OCI-LY7 (cell line): ENCODE data around the gene UBE2L3. TPM values are rescaled to one million over a fixed set of nuclear protein-coding genes. Genes with fewer than 3 reads are reported as not detected.

Experiments
- BruUV-seq: library from RNA; stranded (reverse); fragments of 400-500 nt; replicated peaks from 2 replicates; lab custom pipeline; 2021; lab: Mats Ljungman, UMichigan
- CTCF ChIA-PET: fragments of 300-600 bp; sonication (Branson Sonifier 250); formaldehyde crosslinking; loops from one replicate; lab custom pipeline; 2022; ENCODE audit warnings: antibody characterized with exemption; ENCODE audit not compliant: unreplicated experiment; lab: Charles Lee
- POLR2A ChIA-PET: fragments of 300-600 bp; sonication (Branson Sonifier 250); formaldehyde crosslinking; loops from one replicate; lab custom pipeline; 2022; ENCODE audit warnings: antibody characterized with exemption; lab: Charles Lee
- DNase-seq: peaks from one replicate; pipeline ENCODE4 v3.0.0-alpha.2; 2015; ENCODE audit warnings: low spot score
- H2AFZ ChIP-seq: fragments of 200-600 bp; sonication (generic), shearing (Covaris generic); 2 replicates; pipeline ENCODE4 v1.6.1; 2014; ENCODE audit warnings: mild to moderate bottlenecking, antibody characterized with exemption, low read length, moderate library complexity
- H3K27ac ChIP-seq: fragments of 200-600 bp; sonication (generic); 2 replicates; pipeline ENCODE4 v1.5.1; 2014; ENCODE audit warnings: mixed run types, low read depth, mild to moderate bottlenecking, moderate library complexity, low read length, inconsistent platforms; ENCODE audit not compliant: poor library complexity, severe bottlenecking
- H3K36me3 ChIP-seq: fragments of 200-600 bp; sonication (generic); 2 replicates; pipeline ENCODE4 v1.6.1; 2014; ENCODE audit warnings: mild to moderate bottlenecking, antibody characterized with exemption, low read length, moderate library complexity, mixed read lengths; ENCODE audit not compliant: insufficient read depth
- H3K4me1 ChIP-seq: fragments of 200-600 bp; sonication (generic); 2 replicates; pipeline ENCODE4 v1.5.1; 2014; ENCODE audit warnings: mild to moderate bottlenecking, low read length; ENCODE audit not compliant: insufficient read depth, poor library complexity, severe bottlenecking
- H3K4me2 ChIP-seq: fragments of 200-600 bp; sonication (generic); 2 replicates; pipeline ENCODE4 v1.6.1; 2014; ENCODE audit warnings: mild to moderate bottlenecking, low read length
- H3K4me3 ChIP-seq: fragments of 200-600 bp; sonication (generic); 2 replicates; pipeline ENCODE4 v1.5.1; 2014; ENCODE audit warnings: mild to moderate bottlenecking, low read depth, low read length; ENCODE audit not compliant: poor library complexity, severe bottlenecking
- H3K79me2 ChIP-seq: fragments of 200-600 bp; sonication (generic); 2 replicates; pipeline ENCODE4 v1.6.1; 2016; ENCODE audit warnings: low read depth, mild to moderate bottlenecking, low read length, moderate library complexity, mixed read lengths; ENCODE audit not compliant: insufficient read depth
- H3K9me2 ChIP-seq: fragments of 200-600 bp; sonication (generic); 2 replicates; pipeline ENCODE4 v1.6.1; 2016; ENCODE audit warnings: mild to moderate bottlenecking, low read length, mixed read lengths; ENCODE audit not compliant: insufficient read depth
- H3K9me3 ChIP-seq: fragments of 200-600 bp; sonication (generic); 2 replicates; pipeline ENCODE4 v1.6.1; 2014; ENCODE audit warnings: mild to moderate bottlenecking, mixed run types, low read length, mixed read lengths
- H4K20me1 ChIP-seq: fragments of 200-600 bp; sonication (generic); 2 replicates; pipeline ENCODE4 v1.6.1; 2014; ENCODE audit warnings: mild to moderate bottlenecking, antibody characterized with exemption, low read length, moderate library complexity, mixed read lengths; ENCODE audit not compliant: insufficient read depth
- CTCF ChIP-seq: fragments of 200-600 bp; sonication (generic); conservative IDR thresholded peaks from 2 replicates; pipeline ENCODE4 v1.5.1; 2014; ENCODE audit warnings: mild to moderate bottlenecking, antibody characterized with exemption, low read length, moderate library complexity, mixed read lengths
- EZH2phosphoT487 ChIP-seq: fragments of 200-600 bp; sonication (generic); IDR thresholded peaks from 2 replicates; pipeline ENCODE4 v1.6.1; 2018; ENCODE audit warnings: low read depth, borderline replicate concordance, mild to moderate bottlenecking, mixed run types, antibody characterized with exemption, low read length, moderate library complexity, mixed read lengths
- intact Hi-C: fragments of 100-400 bp; cut with micrococcal nuclease; formaldehyde crosslinking; loops from one replicate; pipeline ENCODE4 v1.10.0; 2022; ENCODE audit not compliant: unreplicated experiment
- total RNA-seq, 2 experiments: library from RNA; depleted of rRNA in 1 of 2; stranded (reverse); fragments of >200 nt in 1 of 2; shearing (Covaris generic) in 1 of 2; gene quantifications; 2 replicates each; pipeline ENCODE4 v1.2.3, GENCODE V29; 2014 to 2022

The UBE2L3 gene
- total RNA-seq, 2 experiments from 2014 or later, result 63.8 to 67.1 TPM

- CTCF ChIA-PET, result no interaction called here
- peak overlapping the region; percentile 85 for H3K4me2 ChIP-seq
- POLR2A ChIA-PET, result no interaction called here
- H3K79me2 ChIP-seq, result no peaks in the 10 kb centered on the region
- no TSS peak for BruUV-seq
- H4K20me1 ChIP-seq, result no peaks in the 10 kb centered on the region
- no peaks in the 10 kb centered on the region for H3K9me2 ChIP-seq
- intact Hi-C loops, result no loop called here
- H3K36me3 ChIP-seq, result peaks cover 16% of the 10 kb centered on the region
- H3K27ac ChIP-seq, result peak overlapping the region; percentile 38
- TF ChIP-seq CTCF (peak; percentile 59), EZH2phosphoT487 (no peak)
- H3K9me3 ChIP-seq, result no peaks in the 10 kb centered on the region
- DNase-seq, result peak; percentile 85
- H3K4me1 ChIP-seq, result peaks cover 33% of the 10 kb centered on the region
- peak overlapping the region; percentile 30; the same call in 1 of the 2 replicates for H2AFZ ChIP-seq
- H3K4me3 ChIP-seq, result peak overlapping the region; percentile 68
Measured at GRCh38 chr22:21657360-21658032, 90.0 kb downstream of the UBE2L3 start.

GRCh38 chr22:21659864-21660525 is 92.5 kb downstream of the UBE2L3 start:
- TF ChIP-seq CTCF (no peak), EZH2phosphoT487 (no peak)
- Histone ChIP-seq H3K79me2 (no peaks in the 10 kb centered on the region), H3K36me3 (no peaks in the 10 kb centered on the region), H3K27ac (no peak overlapping the region), H2AFZ (no peak overlapping the region), H4K20me1 (no peaks in the 10 kb centered on the region), H3K9me2 (no peaks in the 10 kb centered on the region), H3K9me3 (no peaks in the 10 kb centered on the region), H3K4me2 (no peak overlapping the region), H3K4me3 (no peak overlapping the region), H3K4me1 (peaks cover 25% of the 10 kb centered on the region)
- CTCF ChIA-PET, result no interaction called here
- POLR2A ChIA-PET, result no interaction called here
- DNase-seq, result no peak
- TSS peak; percentile 33 for BruUV-seq
- intact Hi-C loops, result no loop called here

- no TSS peak for BruUV-seq
- Histone ChIP-seq H4K20me1 (no peaks in the 10 kb centered on the region), H3K27ac (no peak overlapping the region), H3K9me2 (no peaks in the 10 kb centered on the region), H3K9me3 (no peaks in the 10 kb centered on the region), H3K79me2 (no peaks in the 10 kb centered on the region), H3K4me3 (no peak overlapping the region), H3K36me3 (no peaks in the 10 kb centered on the region), H2AFZ (no peak overlapping the region), H3K4me1 (peaks cover 31% of the 10 kb centered on the region), H3K4me2 (no peak overlapping the region)
- intact Hi-C loops, result no loop called here
- ChIA-PET POLR2A (no interaction called here), CTCF (no interaction called here)
- TF ChIP-seq EZH2phosphoT487 (no peak), CTCF (no peak)
- DNase-seq, result no peak
Measured at GRCh38 chr22:21660904-21661303, 93.4 kb downstream of the UBE2L3 start.
